OCI-LY1 (cell line): Measurements from ENCODE around the gene TCF25.

ENCODE experiments used
- H2AFZ ChIP-seq: fragments of 200-600 bp; sonication (generic), shearing (Covaris generic); 2 replicates; pipeline ENCODE4 v1.6.0; 2014; ENCODE audit warnings: antibody characterized with exemption, mild to moderate bottlenecking, low read length
- H3F3A ChIP-seq: fragments of 200-600 bp; sonication (generic), shearing (Covaris generic); 2 replicates; pipeline ENCODE4 v1.6.0; 2014; ENCODE audit warnings: mild to moderate bottlenecking, antibody characterized with exemption, low read length, moderate library complexity; ENCODE audit not compliant: insufficient read depth
- H3K27ac ChIP-seq: fragments of 200-600 bp; sonication (generic); 2 replicates; pipeline ENCODE4 v1.5.1; 2014; ENCODE audit warnings: low read length, mixed run types, mild to moderate bottlenecking, low read depth; ENCODE audit not compliant: poor library complexity, severe bottlenecking
- H3K27me3 ChIP-seq: fragments of 200-600 bp; sonication (generic); 2 replicates; pipeline ENCODE4 v1.6.0; 2014; ENCODE audit warnings: antibody characterized with exemption, mild to moderate bottlenecking, low read length, moderate library complexity; ENCODE audit not compliant: insufficient read depth
- H3K36me3 ChIP-seq: fragments of 200-600 bp; sonication (generic); 2 replicates; pipeline ENCODE4 v1.6.1; 2014; ENCODE audit warnings: mild to moderate bottlenecking, antibody characterized with exemption, low read length, moderate library complexity, mixed read lengths; ENCODE audit not compliant: insufficient read depth
- H3K4me1 ChIP-seq: fragments of 200-600 bp; sonication (generic); 2 replicates; pipeline ENCODE4 v1.5.1; 2014; ENCODE audit warnings: mild to moderate bottlenecking, low read length, moderate library complexity; ENCODE audit not compliant: insufficient read depth, severe bottlenecking
- H3K4me2 ChIP-seq: fragments of 200-600 bp; sonication (generic), shearing (Covaris generic); 2 replicates; pipeline ENCODE4 v1.6.1; 2014; ENCODE audit warnings: low read length
- H3K4me3 ChIP-seq: fragments of 200-600 bp; sonication (generic); 2 replicates; pipeline ENCODE4 v1.5.1; 2014; ENCODE audit warnings: low read length, low read depth, mild to moderate bottlenecking, mixed read lengths; ENCODE audit not compliant: poor library complexity, severe bottlenecking
- H3K79me2 ChIP-seq: fragments of 200-600 bp; shearing (Covaris generic); 2 replicates; pipeline ENCODE4 v1.6.1; 2016; ENCODE audit warnings: mixed run types, low read length, mixed read lengths; ENCODE audit not compliant: insufficient read depth
- H3K9ac ChIP-seq: fragments of 200-600 bp; sonication (generic), shearing (Covaris generic); 2 replicates; pipeline ENCODE4 v1.6.1; 2014; ENCODE audit warnings: mild to moderate bottlenecking, low read length, mixed read lengths
- H3K9me2 ChIP-seq: fragments of 200-600 bp; sonication (generic), shearing (Covaris generic); 2 replicates; pipeline ENCODE4 v1.6.1; 2014; ENCODE audit warnings: low read depth, mild to moderate bottlenecking, low read length, mixed read lengths
- H3K9me3 ChIP-seq: fragments of 200-600 bp; shearing (Covaris generic); 2 replicates; pipeline ENCODE4 v1.6.1; 2014; ENCODE audit warnings: low read length, mixed read lengths
- H4K20me1 ChIP-seq: fragments of 200-600 bp; sonication (generic), shearing (Covaris generic); 2 replicates; pipeline ENCODE4 v1.6.0; 2016; ENCODE audit warnings: mild to moderate bottlenecking, low read length; ENCODE audit not compliant: insufficient read depth
- CTCF ChIP-seq: fragments of 200-600 bp; sonication (generic), shearing (Covaris generic); IDR thresholded peaks from 2 replicates; pipeline ENCODE4 v1.5.1; 2017; ENCODE audit warnings: mild to moderate bottlenecking, antibody characterized with exemption, low read length, moderate library complexity, mixed read lengths
- EZH2 ChIP-seq: fragments of 200-600 bp; sonication (generic), shearing (Covaris generic); IDR thresholded peaks from 2 replicates; pipeline ENCODE4 v1.8.0; 2017; ENCODE audit warnings: borderline replicate concordance, mixed run types, mild to moderate bottlenecking, antibody characterized with exemption, low read length, moderate library complexity, mixed read lengths

The TCF25 gene

GRCh38 chr16:89880477-89881367 is 7.3 kb downstream of the TCF25 start:
- no peak overlapping the region for H3K27ac ChIP-seq
- peaks cover 92% of the 10 kb centered on the region for H3K36me3 ChIP-seq
- TF ChIP-seq EZH2 (no peak), CTCF (no peak)
- H3K79me2 ChIP-seq = peaks cover 24% of the 10 kb centered on the region
- H3K4me2 ChIP-seq = no peak overlapping the region
- H3K4me3 ChIP-seq = no peak overlapping the region
- H3K9me2 ChIP-seq = no peaks in the 10 kb centered on the region
- no peaks in the 10 kb centered on the region for H3K27me3 ChIP-seq
- H4K20me1 ChIP-seq = no peaks in the 10 kb centered on the region
- no peak overlapping the region for H3K9ac ChIP-seq
- H3K4me1 ChIP-seq = no peaks in the 10 kb centered on the region
- no peak overlapping the region for H2AFZ ChIP-seq
- no peaks in the 10 kb centered on the region for H3F3A ChIP-seq
- peaks cover 3% of the 10 kb centered on the region; the same call in 1 of the 2 replicates for H3K9me3 ChIP-seq

GRCh38 chr16:89881368-89881730 is 8.0 kb downstream of the TCF25 start:
- Histone ChIP-seq H3K27me3 (no peaks in the 10 kb centered on the region), H3K9me2 (no peaks in the 10 kb centered on the region), H3K9ac (no peak overlapping the region), H3F3A (no peaks in the 10 kb centered on the region), H3K36me3 (peaks cover 88% of the 10 kb centered on the region), H3K4me1 (no peaks in the 10 kb centered on the region), H3K79me2 (peaks cover 18% of the 10 kb centered on the region), H3K4me3 (no peak overlapping the region), H4K20me1 (no peaks in the 10 kb centered on the region), H3K9me3 (no peaks in the 10 kb centered on the region), H2AFZ (no peak overlapping the region), H3K27ac (no peak overlapping the region), H3K4me2 (no peak overlapping the region)
- TF ChIP-seq CTCF (no peak), EZH2 (no peak)

GRCh38 chr16:89883346-89884040 is 10.1 kb downstream of the TCF25 start:
- no peak overlapping the region for H3K9ac ChIP-seq
- no peak overlapping the region for H3K4me2 ChIP-seq
- no peaks in the 10 kb centered on the region for H3K4me1 ChIP-seq
- H3K79me2 ChIP-seq = peaks cover 5% of the 10 kb centered on the region; the same call in 1 of the 2 replicates
- H3K9me2 ChIP-seq = no peaks in the 10 kb centered on the region
- H3K27ac ChIP-seq = no peak overlapping the region
- H2AFZ ChIP-seq = no peak overlapping the region
- no peaks in the 10 kb centered on the region for H3K27me3 ChIP-seq
- no peaks in the 10 kb centered on the region for H3K9me3 ChIP-seq
- no peaks in the 10 kb centered on the region for H3F3A ChIP-seq
- no peaks in the 10 kb centered on the region for H4K20me1 ChIP-seq
- peaks cover 88% of the 10 kb centered on the region for H3K36me3 ChIP-seq
- H3K4me3 ChIP-seq = no peak overlapping the region
- TF ChIP-seq CTCF = no peak
- TF ChIP-seq EZH2 = no peak
